VCaP (cell line): ENCODE measurements around the gene STYX.

ENCODE experiments used
- H3K27ac ChIP-seq: fragments of 450-650 bp; 2 replicates; pipeline ENCODE4 v1.5.1; 2017
- TF ChIP-seq, protein P1 (sequence below): fragments of 450-650 bp; conservative IDR thresholded peaks from 2 replicates; pipeline ENCODE4 v1.5.1; 2017; ENCODE audit warnings: mild to moderate bottlenecking, moderate library complexity

Gene STYX

DNA sequence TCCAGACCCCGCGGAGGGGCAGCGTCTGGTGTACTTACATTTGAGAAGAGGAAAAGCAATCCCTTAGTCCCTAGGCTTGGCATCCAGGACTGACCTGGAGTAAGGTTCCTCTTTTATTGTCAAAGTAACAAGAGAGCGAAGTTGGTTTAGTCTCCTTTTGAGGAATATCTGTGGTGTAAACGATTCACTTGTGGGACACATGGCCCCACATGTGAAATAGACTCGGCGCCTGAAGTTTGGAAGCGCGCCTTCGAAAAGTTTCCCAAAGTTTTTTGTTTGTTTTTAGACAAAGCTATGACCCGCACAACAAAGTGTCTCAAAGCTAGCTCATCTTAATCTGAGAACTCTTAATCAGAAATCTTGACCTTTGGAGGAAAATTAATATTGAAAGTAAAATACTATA is 744 bp downstream of the STYX start:
- TF ChIP-seq, protein P1, sequence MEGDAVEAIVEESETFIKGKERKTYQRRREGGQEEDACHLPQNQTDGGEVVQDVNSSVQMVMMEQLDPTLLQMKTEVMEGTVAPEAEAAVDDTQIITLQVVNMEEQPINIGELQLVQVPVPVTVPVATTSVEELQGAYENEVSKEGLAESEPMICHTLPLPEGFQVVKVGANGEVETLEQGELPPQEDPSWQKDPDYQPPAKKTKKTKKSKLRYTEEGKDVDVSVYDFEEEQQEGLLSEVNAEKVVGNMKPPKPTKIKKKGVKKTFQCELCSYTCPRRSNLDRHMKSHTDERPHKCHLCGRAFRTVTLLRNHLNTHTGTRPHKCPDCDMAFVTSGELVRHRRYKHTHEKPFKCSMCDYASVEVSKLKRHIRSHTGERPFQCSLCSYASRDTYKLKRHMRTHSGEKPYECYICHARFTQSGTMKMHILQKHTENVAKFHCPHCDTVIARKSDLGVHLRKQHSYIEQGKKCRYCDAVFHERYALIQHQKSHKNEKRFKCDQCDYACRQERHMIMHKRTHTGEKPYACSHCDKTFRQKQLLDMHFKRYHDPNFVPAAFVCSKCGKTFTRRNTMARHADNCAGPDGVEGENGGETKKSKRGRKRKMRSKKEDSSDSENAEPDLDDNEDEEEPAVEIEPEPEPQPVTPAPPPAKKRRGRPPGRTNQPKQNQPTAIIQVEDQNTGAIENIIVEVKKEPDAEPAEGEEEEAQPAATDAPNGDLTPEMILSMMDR: no peak
- H3K27ac ChIP-seq: peak overlapping the region; percentile 78

DNA sequence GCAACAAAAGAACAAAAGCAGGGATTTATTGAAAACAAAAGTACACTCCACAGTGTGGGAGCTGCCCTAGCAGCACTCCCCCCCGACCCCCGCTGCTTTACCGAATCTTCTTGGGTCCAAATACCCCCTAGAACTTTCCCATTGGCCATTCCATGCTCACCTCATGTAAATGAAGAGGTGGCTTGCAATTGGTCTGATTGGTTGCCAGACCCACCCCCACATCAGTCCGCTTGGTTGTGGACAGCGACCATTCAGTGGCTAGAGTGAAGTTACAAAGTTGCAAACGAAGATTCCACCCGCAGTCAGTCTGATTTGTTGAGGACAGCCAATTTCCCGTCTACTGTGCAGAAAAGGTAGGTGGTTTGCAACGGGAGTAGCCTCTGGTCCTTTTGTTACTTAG is 3.9 kb downstream of the STYX start:
- no peak overlapping the region for H3K27ac ChIP-seq
- TF ChIP-seq, protein P1: no peak

GRCh38 chr14:52735921-52736489 is 6.0 kb downstream of the STYX start:
- TF ChIP-seq, protein P1: no peak
- no peak overlapping the region for H3K27ac ChIP-seq

DNA sequence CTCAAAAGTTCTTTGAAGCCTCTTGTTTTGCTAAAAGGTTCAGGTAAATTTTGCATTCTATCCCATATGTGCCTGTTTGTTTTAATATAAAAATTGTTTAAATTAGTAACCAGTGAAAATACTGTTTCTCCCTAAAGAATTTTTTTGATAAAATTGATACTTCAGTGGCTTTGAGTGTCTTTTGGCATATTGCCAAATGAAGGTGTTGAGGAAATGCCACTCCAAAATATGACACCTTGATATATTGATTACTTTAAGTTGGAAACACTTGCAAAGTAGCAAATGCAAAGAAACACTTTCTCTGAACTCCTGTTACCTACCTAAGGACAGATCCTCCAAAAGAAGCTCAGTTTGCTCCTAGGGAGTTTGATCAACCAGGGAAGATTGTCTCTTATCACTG is 8.4 kb downstream of the STYX start:
- no peak overlapping the region for H3K27ac ChIP-seq
- TF ChIP-seq, protein P1: no peak

GRCh38 chr14:52740751-52741150 is 10.8 kb downstream of the STYX start:
- TF ChIP-seq, protein P1: no peak

GRCh38 chr14:52741865-52742264 is 11.9 kb downstream of the STYX start:
- H3K27ac ChIP-seq: no peak overlapping the region
- TF ChIP-seq, protein P1: no peak

More at GRCh38 chr14:52740751-52741150, 10.8 kb downstream of the STYX start:
- H3K27ac ChIP-seq: no peak overlapping the region

DNA sequence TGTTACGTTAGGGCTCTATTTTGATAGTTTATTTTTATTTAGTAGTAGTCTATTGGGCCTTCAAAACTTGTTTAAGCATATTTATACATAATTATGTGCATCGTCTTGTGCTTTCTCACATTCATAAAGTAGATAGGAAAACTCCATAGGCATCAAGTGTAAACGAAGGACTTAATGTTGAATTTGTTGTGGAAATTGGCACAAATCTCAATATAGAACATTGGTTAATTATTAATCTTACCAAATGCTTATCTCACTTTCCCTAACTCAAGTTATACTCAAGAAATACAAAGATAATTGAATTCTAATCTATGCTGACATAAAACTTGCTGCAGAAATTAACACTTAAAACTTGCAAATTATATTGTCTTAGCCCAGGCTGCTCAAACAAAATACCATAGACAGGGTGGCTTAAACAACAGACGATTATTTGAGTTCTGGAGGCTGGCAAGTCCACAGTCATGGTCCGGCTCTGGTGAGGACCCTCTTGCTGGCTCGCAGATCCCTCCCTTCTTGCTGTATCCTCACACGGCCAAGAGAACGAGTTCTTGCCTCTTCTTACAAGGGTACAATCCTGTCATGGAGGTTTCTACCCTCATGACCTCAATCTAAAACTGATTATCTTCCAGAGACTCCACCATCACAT is 18.8 kb downstream of the STYX start:
- TF ChIP-seq, protein P1: no peak
- no peak overlapping the region for H3K27ac ChIP-seq
